H1 (cell line): ENCODE results near the gene MANEAL. TPM values are rescaled to one million over a fixed set of nuclear protein-coding genes. Genes with fewer than 3 reads are reported as not detected.

Experiments used
- BRCA1 ChIP-seq: IDR thresholded peaks from 2 replicates; pipeline ENCODE4 v1.6.1; 2012; ENCODE audit warnings: low read depth, low read length, improper control_type of control experiment
- CBX8 ChIP-seq: fragments of 300-800, 300-1000 bp; sonication (generic); IDR thresholded peaks from 2 replicates; pipeline ENCODE4 v1.7.1; 2016; ENCODE audit warnings: low read depth, low read length, borderline replicate concordance
- EGR1 ChIP-seq: IDR thresholded peaks from 2 replicates; pipeline ENCODE4 v1.6.1; 2011; ENCODE audit warnings: low read depth, low read length, borderline replicate concordance
- EP300 ChIP-seq, 2 experiments: IDR thresholded peaks; 1 replicate in 1 of 2; 2 replicates in 1 of 2; pipeline ENCODE4 v1.6.1; 2011 to 2012; ENCODE audit warnings: low read depth in 2 of 2, low read length in 2 of 2, mild to moderate bottlenecking in 2 of 2, borderline replicate concordance in 1 of 2, inconsistent platforms in 1 of 2, moderate library complexity in 1 of 2
- KDM5A ChIP-seq: fragments of 200-600 bp; IDR thresholded peaks from 2 replicates; pipeline ENCODE4 v1.7.1; 2012; ENCODE audit warnings: mild to moderate bottlenecking, low read length, inconsistent platforms, mixed read lengths
- POLR2AphosphoS5 ChIP-seq: IDR thresholded peaks from 2 replicates; pipeline ENCODE4 v1.6.1; 2011; ENCODE audit warnings: low read depth, low read length
- RAD21 ChIP-seq, 2 experiments: IDR thresholded peaks in 1 of 2; conservative IDR thresholded peaks in 1 of 2; 2 replicates each; pipeline ENCODE4 v1.6.1; 2011; ENCODE audit warnings: low read depth in 2 of 2, low read length in 2 of 2, improper control_type of control experiment in 1 of 2, inconsistent platforms in 1 of 2, mild to moderate bottlenecking in 1 of 2, moderate library complexity in 1 of 2
- RFX5 ChIP-seq: IDR thresholded peaks from 2 replicates; pipeline ENCODE4 v1.6.1; 2011; ENCODE audit warnings: low read depth, low read length, improper control_type of control experiment, borderline replicate concordance
- SAP30 ChIP-seq: fragments of 300-600 bp; sonication (generic); IDR thresholded peaks from 2 replicates; pipeline ENCODE4 v1.7.1; 2012; ENCODE audit warnings: low read length, moderate library complexity, mild to moderate bottlenecking, inconsistent platforms; ENCODE audit not compliant: insufficient read depth, insufficient replicate concordance
- SIX5 ChIP-seq: IDR thresholded peaks from 2 replicates; pipeline ENCODE4 v1.6.1; 2011; ENCODE audit warnings: mild to moderate bottlenecking, low read depth, low read length
- TAF7 ChIP-seq: optimal IDR thresholded peaks from 2 replicates; pipeline ENCODE3; 2011; ENCODE audit warnings: low read depth, mild to moderate bottlenecking, inconsistent platforms, low read length, moderate library complexity, borderline replicate concordance
- polyA plus RNA-seq, 7 experiments: library from polyadenylated mRNA; depleted of rRNA in 3 of 7; stranded (reverse) in 5 of 7; unstranded in 2 of 7; fragments of >200 nt in 5 of 7; fragments of 200-250 nt in 2 of 7; gene quantifications; 1 replicate in 5 of 7; 2 replicates in 1 of 7; 4 replicates in 1 of 7; pipeline versions ENCODE4 v1.2.1 to v1.2.3, GENCODE V29; 2011 to 2013; ENCODE audit warnings: missing spikeins in 2 of 7, mixed read lengths in 2 of 7
- total RNA-seq: library from RNA; stranded (reverse); fragmentation: NEBNext Ultra II Directional; extraction: Animal tissue kit (Norgen Biotek cat#: 25700); gene quantifications from 2 replicates; pipeline ENCODE4 v1.2.1, GENCODE V29; 2021
- TF ChIP-seq, protein P1 (sequence below): fragments of 300-600 bp; sonication (generic); IDR thresholded peaks from 2 replicates; pipeline ENCODE4 v1.7.1; 2012; ENCODE audit warnings: low read length, moderate library complexity, mild to moderate bottlenecking, inconsistent platforms; ENCODE audit not compliant: insufficient replicate concordance

The MANEAL gene
- total and polyA plus RNA-seq, 2 of the 8 experiments (the other 6 are each of a cell fraction or from before 2014, with no cell fraction given), result 4.8 to 7.2 TPM

DNA sequence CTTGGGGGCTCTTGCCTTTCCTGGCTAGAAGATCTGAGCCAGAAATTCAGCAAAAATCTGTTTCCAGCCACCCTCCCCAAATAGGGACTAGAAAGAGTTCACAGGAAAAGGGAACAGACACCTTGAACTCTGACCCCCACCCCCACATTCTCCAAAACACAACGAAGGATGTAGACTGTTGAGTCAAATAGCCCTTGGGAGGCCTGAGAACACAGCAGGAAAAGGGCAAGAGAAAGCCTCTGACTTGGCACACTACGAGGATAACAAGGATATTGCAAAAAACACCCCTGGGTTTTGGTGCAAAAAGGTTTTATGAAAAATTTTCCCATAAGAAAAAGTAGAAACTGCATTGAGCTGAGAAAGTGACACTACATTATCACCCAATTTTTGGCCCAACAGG is 16.3 kb downstream of the MANEAL start (continued):
- TF ChIP-seq, protein P1, sequence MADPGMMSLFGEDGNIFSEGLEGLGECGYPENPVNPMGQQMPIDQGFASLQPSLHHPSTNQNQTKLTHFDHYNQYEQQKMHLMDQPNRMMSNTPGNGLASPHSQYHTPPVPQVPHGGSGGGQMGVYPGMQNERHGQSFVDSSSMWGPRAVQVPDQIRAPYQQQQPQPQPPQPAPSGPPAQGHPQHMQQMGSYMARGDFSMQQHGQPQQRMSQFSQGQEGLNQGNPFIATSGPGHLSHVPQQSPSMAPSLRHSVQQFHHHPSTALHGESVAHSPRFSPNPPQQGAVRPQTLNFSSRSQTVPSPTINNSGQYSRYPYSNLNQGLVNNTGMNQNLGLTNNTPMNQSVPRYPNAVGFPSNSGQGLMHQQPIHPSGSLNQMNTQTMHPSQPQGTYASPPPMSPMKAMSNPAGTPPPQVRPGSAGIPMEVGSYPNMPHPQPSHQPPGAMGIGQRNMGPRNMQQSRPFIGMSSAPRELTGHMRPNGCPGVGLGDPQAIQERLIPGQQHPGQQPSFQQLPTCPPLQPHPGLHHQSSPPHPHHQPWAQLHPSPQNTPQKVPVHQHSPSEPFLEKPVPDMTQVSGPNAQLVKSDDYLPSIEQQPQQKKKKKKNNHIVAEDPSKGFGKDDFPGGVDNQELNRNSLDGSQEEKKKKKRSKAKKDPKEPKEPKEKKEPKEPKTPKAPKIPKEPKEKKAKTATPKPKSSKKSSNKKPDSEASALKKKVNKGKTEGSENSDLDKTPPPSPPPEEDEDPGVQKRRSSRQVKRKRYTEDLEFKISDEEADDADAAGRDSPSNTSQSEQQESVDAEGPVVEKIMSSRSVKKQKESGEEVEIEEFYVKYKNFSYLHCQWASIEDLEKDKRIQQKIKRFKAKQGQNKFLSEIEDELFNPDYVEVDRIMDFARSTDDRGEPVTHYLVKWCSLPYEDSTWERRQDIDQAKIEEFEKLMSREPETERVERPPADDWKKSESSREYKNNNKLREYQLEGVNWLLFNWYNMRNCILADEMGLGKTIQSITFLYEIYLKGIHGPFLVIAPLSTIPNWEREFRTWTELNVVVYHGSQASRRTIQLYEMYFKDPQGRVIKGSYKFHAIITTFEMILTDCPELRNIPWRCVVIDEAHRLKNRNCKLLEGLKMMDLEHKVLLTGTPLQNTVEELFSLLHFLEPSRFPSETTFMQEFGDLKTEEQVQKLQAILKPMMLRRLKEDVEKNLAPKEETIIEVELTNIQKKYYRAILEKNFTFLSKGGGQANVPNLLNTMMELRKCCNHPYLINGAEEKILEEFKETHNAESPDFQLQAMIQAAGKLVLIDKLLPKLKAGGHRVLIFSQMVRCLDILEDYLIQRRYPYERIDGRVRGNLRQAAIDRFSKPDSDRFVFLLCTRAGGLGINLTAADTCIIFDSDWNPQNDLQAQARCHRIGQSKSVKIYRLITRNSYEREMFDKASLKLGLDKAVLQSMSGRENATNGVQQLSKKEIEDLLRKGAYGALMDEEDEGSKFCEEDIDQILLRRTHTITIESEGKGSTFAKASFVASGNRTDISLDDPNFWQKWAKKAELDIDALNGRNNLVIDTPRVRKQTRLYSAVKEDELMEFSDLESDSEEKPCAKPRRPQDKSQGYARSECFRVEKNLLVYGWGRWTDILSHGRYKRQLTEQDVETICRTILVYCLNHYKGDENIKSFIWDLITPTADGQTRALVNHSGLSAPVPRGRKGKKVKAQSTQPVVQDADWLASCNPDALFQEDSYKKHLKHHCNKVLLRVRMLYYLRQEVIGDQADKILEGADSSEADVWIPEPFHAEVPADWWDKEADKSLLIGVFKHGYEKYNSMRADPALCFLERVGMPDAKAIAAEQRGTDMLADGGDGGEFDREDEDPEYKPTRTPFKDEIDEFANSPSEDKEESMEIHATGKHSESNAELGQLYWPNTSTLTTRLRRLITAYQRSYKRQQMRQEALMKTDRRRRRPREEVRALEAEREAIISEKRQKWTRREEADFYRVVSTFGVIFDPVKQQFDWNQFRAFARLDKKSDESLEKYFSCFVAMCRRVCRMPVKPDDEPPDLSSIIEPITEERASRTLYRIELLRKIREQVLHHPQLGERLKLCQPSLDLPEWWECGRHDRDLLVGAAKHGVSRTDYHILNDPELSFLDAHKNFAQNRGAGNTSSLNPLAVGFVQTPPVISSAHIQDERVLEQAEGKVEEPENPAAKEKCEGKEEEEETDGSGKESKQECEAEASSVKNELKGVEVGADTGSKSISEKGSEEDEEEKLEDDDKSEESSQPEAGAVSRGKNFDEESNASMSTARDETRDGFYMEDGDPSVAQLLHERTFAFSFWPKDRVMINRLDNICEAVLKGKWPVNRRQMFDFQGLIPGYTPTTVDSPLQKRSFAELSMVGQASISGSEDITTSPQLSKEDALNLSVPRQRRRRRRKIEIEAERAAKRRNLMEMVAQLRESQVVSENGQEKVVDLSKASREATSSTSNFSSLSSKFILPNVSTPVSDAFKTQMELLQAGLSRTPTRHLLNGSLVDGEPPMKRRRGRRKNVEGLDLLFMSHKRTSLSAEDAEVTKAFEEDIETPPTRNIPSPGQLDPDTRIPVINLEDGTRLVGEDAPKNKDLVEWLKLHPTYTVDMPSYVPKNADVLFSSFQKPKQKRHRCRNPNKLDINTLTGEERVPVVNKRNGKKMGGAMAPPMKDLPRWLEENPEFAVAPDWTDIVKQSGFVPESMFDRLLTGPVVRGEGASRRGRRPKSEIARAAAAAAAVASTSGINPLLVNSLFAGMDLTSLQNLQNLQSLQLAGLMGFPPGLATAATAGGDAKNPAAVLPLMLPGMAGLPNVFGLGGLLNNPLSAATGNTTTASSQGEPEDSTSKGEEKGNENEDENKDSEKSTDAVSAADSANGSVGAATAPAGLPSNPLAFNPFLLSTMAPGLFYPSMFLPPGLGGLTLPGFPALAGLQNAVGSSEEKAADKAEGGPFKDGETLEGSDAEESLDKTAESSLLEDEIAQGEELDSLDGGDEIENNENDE, result no peak
- TF ChIP-seq SIX5 (no peak), KDM5A (no peak), POLR2AphosphoS5 (no peak), RAD21 (IDR thresholded peaks at IDR 0.05 in 1 of 2, conservative IDR thresholded peaks at IDR 0.05 in 1 of 2; ENCODE audit: low read depth in 2 of 2, low read length in 2 of 2) (no peak), SAP30 (no peak), RFX5 (no peak), EGR1 (no peak), TAF7 (no peak), CBX8 (no peak), BRCA1 (no peak), EP300 (IDR thresholded peaks at IDR 0.05; ENCODE audit: borderline replicate concordance in 1 of 2, low read depth in 2 of 2, low read length in 2 of 2) (no peak)
